ENCODE measurements around the gene SAMHD1. TPM values are rescaled to one million over a fixed set of nuclear protein-coding genes. Genes with fewer than 3 reads are reported as not detected.
"Not testable (repeated sequence)": the region's sequence is repeated elsewhere in the genome, so short reads cannot be mapped to it uniquely, and the experiment has no call there.

SAMHD1 gene
- total and polyA plus RNA-seq, 4 donors: 14.7 to 51.2 (median 27.7) TPM

- H3K4me1 ChIP-seq (ENCODE audit: control insufficient read depth in 4 of 4, insufficient read depth in 4 of 4, low read length in 3 of 4): peaks cover 0 to 8% (median 3%) of the 10 kb centered on the region in 4 donors
- H3K9ac ChIP-seq (ENCODE audit: low read depth in 1 of 2, low read length in 2 of 2): no peak overlapping the region
- no peak for DNase-seq (ENCODE audit: low spot score)
- no peak for TF ChIP-seq RXRA (IDR thresholded peaks at IDR 0.05)
- no peak for TF ChIP-seq CTCF (IDR thresholded peaks at IDR 0.05; ENCODE audit: low read depth, low read length, missing input control)
- TF ChIP-seq ATF3 (IDR thresholded peaks at IDR 0.05): no peak
- TF ChIP-seq FOXA1 (IDR thresholded peaks at IDR 0.05): no peak
- TF ChIP-seq MAX (IDR thresholded peaks at IDR 0.05): no peak
- no peak for TF ChIP-seq EGR1 (IDR thresholded peaks at IDR 0.05; ENCODE audit: low read depth in 2 of 2)
- no peak for TF ChIP-seq YY1 (IDR thresholded peaks at IDR 0.05)
- TF ChIP-seq SP1 (IDR thresholded peaks at IDR 0.05): no peak
- TF ChIP-seq RAD21 (IDR thresholded peaks at IDR 0.05): no peak
- no peak for TF ChIP-seq REST (IDR thresholded peaks at IDR 0.05)
- no peak for TF ChIP-seq TAF1 (conservative IDR thresholded peaks at IDR 0.05)
- no peak for TF ChIP-seq JUND (IDR thresholded peaks at IDR 0.05)
- TF ChIP-seq HNF4G (IDR thresholded peaks at IDR 0.05): no peak
- TF ChIP-seq FOXA2 (IDR thresholded peaks at IDR 0.05): no peak
- no peak for TF ChIP-seq GABPA (IDR thresholded peaks at IDR 0.05 in 1 of 2, conservative IDR thresholded peaks at IDR 0.05 in 1 of 2)
- TF ChIP-seq NR2F2 (IDR thresholded peaks at IDR 0.05): no peak
- TF ChIP-seq HNF4A (conservative IDR thresholded peaks at IDR 0.05): no peak
- H3K4me3 ChIP-seq (ENCODE audit: low read depth in 1 of 3, low read length in 3 of 3): no peak overlapping the region
- H3K36me3 ChIP-seq (ENCODE audit: control insufficient read depth in 4 of 4, insufficient read depth in 3 of 4, low read depth in 1 of 4, low read length in 3 of 4): no peaks in the 10 kb centered on the region
- H3K27me3 ChIP-seq (ENCODE audit: control insufficient read depth in 4 of 4, insufficient read depth in 4 of 4, low read length in 3 of 4): no peaks in the 10 kb centered on the region
- H3K9me3 ChIP-seq (ENCODE audit: control insufficient read depth in 4 of 4, low read length in 3 of 4): no peaks in the 10 kb centered on the region
- peak overlapping the region in 1 of 2 donors; percentile 1 for H3K27ac ChIP-seq (ENCODE audit: low read depth in 1 of 2, low read length in 2 of 2)
Measured at GRCh38 chr20:36937402-36937770, 14.1 kb downstream of the SAMHD1 start.

GRCh38 chr20:36936761-36937401, 14.6 kb downstream of the SAMHD1 start:
- not testable (repeated sequence) for H3K4me3 ChIP-seq (ENCODE audit: low read depth in 1 of 3, low read length in 3 of 3); DNase-seq (ENCODE audit: low spot score); H3K36me3 ChIP-seq (ENCODE audit: control insufficient read depth in 4 of 4, insufficient read depth in 3 of 4, low read depth in 1 of 4, low read length in 3 of 4); H3K9me3 ChIP-seq (ENCODE audit: control insufficient read depth in 4 of 4, low read length in 3 of 4); H3K4me1 ChIP-seq (ENCODE audit: control insufficient read depth in 4 of 4, insufficient read depth in 4 of 4, low read length in 3 of 4); H3K27me3 ChIP-seq (ENCODE audit: control insufficient read depth in 4 of 4, insufficient read depth in 4 of 4, low read length in 3 of 4); H3K9ac ChIP-seq (ENCODE audit: low read depth in 1 of 2, low read length in 2 of 2)
- H3K27ac ChIP-seq (ENCODE audit: low read depth in 1 of 2, low read length in 2 of 2): peak overlapping the region in 1 of 2 donors; percentile 13
- peak; percentile 48 for TF ChIP-seq NR2F2 (IDR thresholded peaks at IDR 0.05)
- peak; percentile 40 to 44 for TF ChIP-seq RXRA (IDR thresholded peaks at IDR 0.05)
- peak; percentile 19 to 51 for TF ChIP-seq HNF4A (conservative IDR thresholded peaks at IDR 0.05)
- TF ChIP-seq SP1 (IDR thresholded peaks at IDR 0.05): peak; percentile 53
- WGBS: 72% methylated on average over 9 of the region's 9 CpGs
